ENCODE results near the gene MAGI2.

The MAGI2 gene

DNA sequence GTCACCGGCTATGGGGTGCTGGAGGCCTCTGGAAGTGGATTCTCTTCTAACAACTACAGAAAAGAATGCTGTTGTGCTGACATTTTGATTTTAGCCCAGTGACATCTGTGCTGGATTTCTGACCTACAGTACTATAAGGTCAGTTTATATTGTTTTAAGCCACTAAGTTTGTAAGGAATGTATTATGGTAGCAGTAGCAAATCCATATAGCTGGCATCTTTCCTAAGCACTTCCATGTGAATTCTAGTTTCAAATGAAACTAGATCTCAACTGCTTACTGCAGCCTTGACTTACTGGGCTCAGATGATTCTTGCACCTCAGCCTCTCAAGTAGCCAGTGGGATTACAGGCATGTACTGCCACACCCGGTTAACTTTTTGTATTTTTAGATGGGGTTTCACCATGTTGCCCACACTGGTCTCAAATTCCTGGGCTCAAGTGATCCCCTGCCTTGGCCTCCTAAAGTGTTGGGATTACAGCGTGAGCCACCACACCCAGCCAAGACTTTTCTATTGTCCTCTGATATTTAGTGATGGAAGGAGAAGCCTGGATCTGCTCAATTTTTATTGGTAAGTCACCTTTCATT, 1240.9 kb downstream of the MAGI2 start:
- Mint-ChIP-seq H3K27ac (no peak overlapping the region), H3K9me3 (no peaks in the 10 kb centered on the region), H3K4me1 (no peaks in the 10 kb centered on the region), H3K4me3 (no peak overlapping the region), H3K27me3 (peaks cover 1% of the 10 kb centered on the region), H3K36me3 (peaks cover 2% of the 10 kb centered on the region)

DNA sequence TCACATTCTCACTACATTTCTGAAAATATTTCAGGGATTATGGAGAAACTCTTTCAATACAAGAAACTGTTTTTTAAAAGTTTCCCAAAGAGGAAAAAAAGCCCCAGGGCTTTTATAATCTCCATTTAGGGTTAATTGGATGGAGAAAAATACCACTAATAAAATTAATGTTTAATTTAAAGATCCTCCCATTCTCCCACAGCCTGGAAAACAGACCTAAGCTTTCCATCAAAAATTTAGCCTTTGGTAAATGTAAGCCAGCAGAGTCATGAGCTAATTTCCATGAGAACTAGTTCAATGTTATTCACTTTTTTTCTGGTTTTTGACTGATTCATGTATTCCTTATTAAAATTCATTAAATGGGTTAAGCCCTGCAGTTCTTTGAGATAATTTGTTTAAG, 1246.2 kb downstream of the MAGI2 start:
- no peaks in the 10 kb centered on the region for H3K4me1 Mint-ChIP-seq
- no peaks in the 10 kb centered on the region for H3K9me3 Mint-ChIP-seq
- H3K4me3 Mint-ChIP-seq = no peak overlapping the region
- no peak overlapping the region for H3K27ac Mint-ChIP-seq
- H3K36me3 Mint-ChIP-seq = peaks cover 2% of the 10 kb centered on the region
- H3K27me3 Mint-ChIP-seq = peaks cover 5% of the 10 kb centered on the region

DNA sequence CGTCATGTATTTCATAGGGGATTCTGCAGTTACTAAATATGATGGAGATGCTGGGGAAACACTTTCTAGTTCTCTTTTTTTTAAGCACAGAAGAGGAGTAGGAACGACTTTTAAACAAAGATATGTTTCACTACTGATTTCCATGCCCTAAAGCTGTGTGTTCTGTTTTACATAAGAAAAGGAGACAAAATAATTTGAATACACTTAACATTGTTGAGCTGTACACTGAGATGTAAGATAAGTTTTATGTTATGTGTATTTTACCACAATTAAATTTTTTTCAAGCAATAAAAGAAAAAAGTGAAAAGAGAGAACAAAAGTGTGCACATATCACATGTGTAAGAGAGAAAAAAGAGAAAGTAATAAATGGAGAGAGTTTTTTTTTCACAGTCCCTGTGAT, 1246.7 kb downstream of the MAGI2 start:
- Mint-ChIP-seq H3K9me3 (no peaks in the 10 kb centered on the region), H3K27ac (no peak overlapping the region), H3K36me3 (peaks cover 2% of the 10 kb centered on the region), H3K4me1 (no peaks in the 10 kb centered on the region), H3K27me3 (peaks cover 8% of the 10 kb centered on the region), H3K4me3 (no peak overlapping the region)

DNA sequence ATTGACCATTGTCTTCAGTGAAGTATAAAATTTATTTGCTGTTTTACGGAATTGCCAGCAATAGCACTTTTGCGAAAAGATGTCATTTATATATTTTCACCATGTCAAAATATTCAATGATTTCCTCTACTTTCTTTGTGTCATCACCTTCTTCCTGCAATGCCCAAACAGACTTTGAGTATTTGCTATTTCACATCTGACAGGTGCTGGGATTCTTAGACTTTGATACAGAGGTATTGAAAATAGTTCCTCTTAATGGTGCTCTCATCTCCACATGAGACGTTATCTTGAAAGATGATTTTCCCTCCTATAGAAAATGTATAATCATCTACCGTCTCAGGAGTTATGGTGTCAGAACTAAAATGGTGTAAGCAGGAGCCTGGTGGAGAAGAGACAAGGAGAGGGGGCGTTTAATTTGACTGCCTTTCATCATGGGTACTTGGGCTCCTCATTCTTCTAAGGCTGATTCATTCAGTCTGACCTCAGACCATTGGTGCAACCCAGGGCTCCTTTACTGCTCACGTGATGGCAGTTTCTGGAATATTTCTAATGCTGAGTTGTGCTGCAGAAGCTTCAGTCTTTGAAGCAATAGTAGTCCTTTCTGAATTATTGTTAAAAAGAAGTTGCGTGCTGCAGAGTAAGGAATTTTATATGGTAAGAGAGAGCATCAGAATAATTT, 1250.3 kb downstream of the MAGI2 start:
- Mint-ChIP-seq H3K4me1 (no peaks in the 10 kb centered on the region), H3K27ac (no peak overlapping the region), H3K4me3 (no peak overlapping the region), H3K36me3 (no peaks in the 10 kb centered on the region), H3K9me3 (no peaks in the 10 kb centered on the region), H3K27me3 (peaks cover 10% of the 10 kb centered on the region)

DNA sequence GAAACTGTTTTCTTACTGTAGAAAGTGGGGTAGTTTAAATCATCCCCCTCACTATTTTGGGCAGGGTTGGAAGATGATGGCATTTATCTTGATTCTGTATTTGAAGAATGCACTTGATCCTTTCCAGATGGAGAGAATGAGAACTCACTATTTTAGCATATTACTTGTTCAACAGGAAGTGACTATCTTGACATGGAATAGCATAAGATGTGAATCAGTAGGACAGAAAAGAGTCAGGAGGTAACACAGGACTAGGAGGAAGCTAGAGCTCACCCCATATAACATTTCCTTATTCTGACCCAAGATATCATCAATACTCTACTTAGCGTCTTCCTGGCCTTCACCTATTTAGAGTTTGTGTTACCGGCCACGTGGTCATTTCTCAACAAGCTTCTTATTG, 1254.7 kb downstream of the MAGI2 start:
- Mint-ChIP-seq H3K4me3 (no peak overlapping the region), H3K27me3 (peaks cover 6% of the 10 kb centered on the region), H3K4me1 (no peaks in the 10 kb centered on the region), H3K27ac (no peak overlapping the region), H3K36me3 (no peaks in the 10 kb centered on the region), H3K9me3 (no peaks in the 10 kb centered on the region)

DNA sequence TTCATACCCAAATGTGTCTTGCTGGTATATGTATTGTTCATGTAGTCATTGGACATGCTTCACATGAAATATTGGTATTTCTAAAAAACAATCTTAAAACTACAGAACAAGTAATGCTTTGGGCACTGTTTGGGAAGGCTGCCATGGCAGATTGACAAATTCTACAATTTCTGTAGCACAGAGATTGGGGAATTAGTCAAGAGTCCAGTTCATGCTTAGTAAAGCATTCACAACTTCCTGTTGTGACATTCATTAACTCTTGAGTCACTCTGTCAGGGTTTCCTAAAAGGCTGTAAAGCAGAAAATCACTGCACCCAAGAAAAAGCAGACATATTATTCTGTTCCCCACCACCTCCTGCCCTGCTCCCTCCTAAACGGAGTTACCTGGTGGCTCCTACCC, 1256.0 kb downstream of the MAGI2 start:
- peaks cover 11% of the 10 kb centered on the region for H3K27me3 Mint-ChIP-seq
- H3K4me3 Mint-ChIP-seq = no peak overlapping the region
- H3K9me3 Mint-ChIP-seq = no peaks in the 10 kb centered on the region
- H3K36me3 Mint-ChIP-seq = no peaks in the 10 kb centered on the region
- H3K4me1 Mint-ChIP-seq = no peaks in the 10 kb centered on the region
- H3K27ac Mint-ChIP-seq = no peak overlapping the region

DNA sequence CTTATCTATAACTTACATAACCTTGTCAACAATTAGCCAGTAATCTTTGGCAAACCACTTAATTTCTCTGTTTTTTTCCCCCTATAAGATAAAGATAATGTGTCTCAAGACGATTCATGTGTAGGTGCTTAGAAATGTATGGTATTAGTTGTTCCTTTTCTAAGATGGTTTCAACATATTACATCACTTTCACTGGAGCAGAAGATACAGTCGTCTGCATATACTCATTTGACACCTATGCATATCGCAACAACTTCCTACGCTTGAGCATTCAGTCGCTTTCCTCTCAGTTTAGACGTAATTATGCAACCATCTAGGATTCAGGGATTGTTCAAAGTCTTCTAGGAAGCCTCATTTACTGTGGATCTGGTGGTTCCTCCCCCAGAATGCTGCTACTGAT, 1258.2 kb downstream of the MAGI2 start:
- Mint-ChIP-seq H3K9me3 (no peaks in the 10 kb centered on the region), H3K4me1 (no peaks in the 10 kb centered on the region), H3K27ac (no peak overlapping the region), H3K36me3 (no peaks in the 10 kb centered on the region), H3K27me3 (peaks cover 8% of the 10 kb centered on the region), H3K4me3 (no peak overlapping the region)

DNA sequence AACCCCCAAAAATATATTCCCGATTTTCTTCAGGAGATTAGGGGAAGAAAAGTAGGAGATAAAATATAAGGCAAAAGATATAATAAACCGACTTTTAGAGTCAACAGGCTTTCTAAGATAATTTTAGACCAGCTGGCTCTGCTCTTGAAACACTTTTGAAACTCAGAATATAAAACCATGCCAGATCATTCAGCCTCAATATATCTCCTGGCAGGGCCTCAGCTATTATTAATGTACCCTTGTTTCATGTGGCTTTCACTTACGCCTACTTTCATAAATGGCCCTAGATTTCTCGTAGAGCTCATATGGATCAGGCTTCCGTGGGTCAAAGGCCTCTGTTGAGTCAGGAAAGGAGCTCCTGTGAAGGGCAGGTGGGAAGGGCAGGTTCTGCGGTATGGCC, 1258.9 kb downstream of the MAGI2 start:
- Mint-ChIP-seq H3K4me1 (no peaks in the 10 kb centered on the region), H3K4me3 (no peak overlapping the region), H3K36me3 (no peaks in the 10 kb centered on the region), H3K9me3 (no peaks in the 10 kb centered on the region), H3K27ac (no peak overlapping the region), H3K27me3 (peaks cover 8% of the 10 kb centered on the region)

DNA sequence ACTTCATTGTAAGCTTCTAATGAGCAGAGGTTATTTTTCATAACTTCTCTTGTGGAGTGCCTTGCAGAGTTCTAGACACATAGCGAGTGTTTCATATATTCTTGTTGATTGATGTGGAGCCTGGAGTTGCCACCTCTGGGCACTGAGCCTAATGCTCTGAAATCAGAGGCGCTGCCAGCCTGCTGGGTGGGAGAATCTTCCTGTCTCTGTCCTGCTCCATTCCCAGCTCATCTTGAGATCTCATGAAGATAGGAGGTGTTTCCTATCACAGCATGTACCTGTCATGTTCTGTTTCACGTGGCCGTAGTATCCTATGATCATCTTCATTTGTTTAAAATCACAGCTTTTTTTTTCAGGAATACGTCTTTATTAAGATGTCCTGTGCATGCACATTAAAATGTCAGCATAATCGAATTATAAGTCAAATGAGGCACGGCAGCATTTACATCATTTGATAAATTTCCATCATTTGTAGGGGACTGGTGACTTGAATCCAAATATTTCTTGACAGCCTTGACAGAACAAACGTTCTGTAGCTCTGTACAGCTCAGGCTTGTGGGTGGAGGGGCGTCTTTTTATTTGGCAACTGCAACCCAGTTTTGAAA, 1261.9 kb downstream of the MAGI2 start:
- no peak overlapping the region for H3K27ac Mint-ChIP-seq
- no peaks in the 10 kb centered on the region for H3K4me1 Mint-ChIP-seq
- H3K36me3 Mint-ChIP-seq = no peaks in the 10 kb centered on the region
- H3K27me3 Mint-ChIP-seq = peaks cover 8% of the 10 kb centered on the region
- no peaks in the 10 kb centered on the region for H3K9me3 Mint-ChIP-seq
- no peak overlapping the region for H3K4me3 Mint-ChIP-seq

DNA sequence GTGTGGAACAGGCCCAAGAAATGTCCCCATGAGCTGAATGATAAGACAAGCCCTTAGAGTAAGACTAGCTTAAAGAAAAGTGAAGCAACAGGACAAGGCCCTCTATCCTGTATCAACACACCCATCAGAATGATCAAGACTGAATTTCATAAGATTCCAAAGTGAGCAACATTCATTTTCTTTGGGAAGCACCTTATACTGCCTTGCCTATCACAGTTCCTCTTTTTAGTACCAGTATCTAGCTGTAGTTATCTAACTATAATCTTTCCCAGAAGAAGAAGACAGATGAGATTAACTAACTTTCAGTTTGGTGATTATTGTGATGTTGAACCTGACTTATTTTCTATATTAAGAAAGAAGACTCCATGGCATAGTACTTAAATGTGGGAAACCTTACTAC, 1263.7 kb downstream of the MAGI2 start:
- H3K27me3 Mint-ChIP-seq = peaks cover 8% of the 10 kb centered on the region
- no peak overlapping the region for H3K4me3 Mint-ChIP-seq
- no peaks in the 10 kb centered on the region for H3K36me3 Mint-ChIP-seq
- H3K27ac Mint-ChIP-seq = no peak overlapping the region
- no peaks in the 10 kb centered on the region for H3K9me3 Mint-ChIP-seq
- H3K4me1 Mint-ChIP-seq = no peaks in the 10 kb centered on the region

DNA sequence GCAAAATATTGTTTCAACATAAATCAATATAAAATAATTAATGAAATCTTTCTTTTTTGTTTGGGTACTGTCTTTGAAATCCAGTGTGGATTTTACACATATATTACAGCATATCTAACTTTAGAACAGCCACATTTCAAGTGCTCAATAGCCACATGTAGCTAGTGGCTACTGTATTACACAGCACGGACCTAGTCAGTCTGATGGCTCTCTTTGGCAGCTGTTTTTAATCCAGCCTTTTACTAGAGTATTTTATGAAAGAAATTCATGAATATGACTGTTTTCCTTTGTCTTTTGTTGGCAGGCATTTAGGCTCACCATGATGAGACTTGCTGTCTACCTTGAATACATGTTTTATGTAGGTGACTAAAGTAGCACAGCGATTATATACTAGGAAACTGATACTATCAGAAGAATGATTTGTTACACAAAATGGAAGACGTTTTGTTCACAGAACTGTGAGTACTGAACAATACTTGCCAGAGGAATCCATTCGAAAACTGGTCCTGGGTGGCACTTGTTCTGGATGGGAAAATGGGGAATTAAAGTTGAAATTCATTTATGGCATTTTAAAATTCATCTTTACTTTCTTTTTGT, 1268.2 kb downstream of the MAGI2 start:
- H3K9me3 Mint-ChIP-seq = no peaks in the 10 kb centered on the region
- H3K4me3 Mint-ChIP-seq = no peak overlapping the region
- H3K4me1 Mint-ChIP-seq = no peaks in the 10 kb centered on the region
- no peak overlapping the region for H3K27ac Mint-ChIP-seq
- H3K36me3 Mint-ChIP-seq = no peaks in the 10 kb centered on the region
- H3K27me3 Mint-ChIP-seq = peaks cover 5% of the 10 kb centered on the region

DNA sequence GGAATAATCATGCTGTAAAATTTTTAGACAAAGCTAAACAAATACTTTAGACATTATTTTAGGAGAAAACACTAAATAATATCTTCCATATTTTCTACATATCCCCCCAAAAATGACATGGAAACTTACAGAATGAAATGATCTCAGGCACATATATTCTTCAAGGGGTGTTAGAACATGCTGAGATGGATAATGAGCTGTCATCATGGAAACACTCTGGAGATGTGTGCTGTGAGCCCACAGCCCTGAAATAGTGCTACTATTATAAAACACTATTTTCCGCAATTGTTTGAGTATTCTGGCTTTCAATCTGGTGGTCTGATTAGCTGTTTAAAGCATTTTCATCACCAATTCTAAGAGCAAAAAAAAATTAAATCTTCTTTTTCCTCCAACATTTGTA, 1269.2 kb downstream of the MAGI2 start:
- Mint-ChIP-seq H3K27ac (no peak overlapping the region), H3K27me3 (peaks cover 7% of the 10 kb centered on the region), H3K36me3 (no peaks in the 10 kb centered on the region), H3K4me3 (no peak overlapping the region), H3K9me3 (no peaks in the 10 kb centered on the region), H3K4me1 (no peaks in the 10 kb centered on the region)

DNA sequence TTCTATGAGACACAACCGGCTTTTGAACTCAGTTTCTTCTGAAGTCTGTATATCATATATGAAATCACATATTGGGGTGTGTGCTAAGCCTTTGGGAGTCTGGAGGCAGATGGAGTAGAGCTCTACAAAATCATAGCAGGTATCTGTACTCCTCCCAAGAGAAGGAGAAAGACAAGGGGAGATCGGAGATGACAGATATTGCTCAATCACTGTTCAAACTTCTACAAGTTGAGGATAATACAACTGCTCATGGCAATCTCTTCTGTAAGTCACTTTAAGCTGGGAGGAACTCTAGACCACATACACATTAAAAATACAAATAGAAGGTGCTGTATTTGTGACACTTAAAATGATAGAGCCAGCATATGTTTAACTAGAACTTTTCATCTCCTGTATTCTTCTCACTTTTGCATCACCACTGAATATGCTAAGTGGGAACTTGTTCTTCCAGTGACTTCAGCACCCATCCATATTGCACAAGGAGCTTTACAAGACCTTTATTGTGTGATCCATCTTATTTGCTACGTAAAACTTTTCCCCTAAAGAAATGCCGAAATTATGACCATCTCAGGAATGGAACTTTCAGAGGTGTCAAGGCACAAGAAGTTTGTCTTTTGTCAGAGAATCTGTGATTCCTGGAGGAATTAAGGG, 1273.5 kb downstream of the MAGI2 start:
- Mint-ChIP-seq H3K4me3 (no peak overlapping the region), H3K9me3 (no peaks in the 10 kb centered on the region), H3K27ac (no peak overlapping the region), H3K4me1 (no peaks in the 10 kb centered on the region), H3K36me3 (no peaks in the 10 kb centered on the region), H3K27me3 (peaks cover 7% of the 10 kb centered on the region)

DNA sequence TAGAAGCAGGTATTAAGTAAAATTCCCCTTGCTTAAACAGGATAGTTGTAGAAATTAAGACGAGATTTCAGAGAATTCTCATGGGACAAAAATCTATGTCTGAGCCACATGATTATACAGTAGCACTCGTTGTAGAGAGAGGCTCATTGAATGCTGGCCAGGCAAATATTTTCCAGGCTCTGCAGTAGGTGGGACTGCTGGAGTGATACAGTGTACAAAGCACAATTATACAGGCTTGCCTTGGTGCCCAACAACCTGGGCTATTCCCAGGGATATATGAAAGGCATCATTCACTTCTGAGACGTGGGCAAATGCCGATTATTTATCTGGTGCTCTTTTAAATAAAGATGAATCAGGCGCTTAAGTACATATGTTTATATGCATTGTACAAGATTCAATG, 1274.3 kb downstream of the MAGI2 start:
- Mint-ChIP-seq H3K4me3 (no peak overlapping the region), H3K27ac (no peak overlapping the region), H3K9me3 (no peaks in the 10 kb centered on the region), H3K36me3 (no peaks in the 10 kb centered on the region), H3K27me3 (peaks cover 7% of the 10 kb centered on the region), H3K4me1 (no peaks in the 10 kb centered on the region)

DNA sequence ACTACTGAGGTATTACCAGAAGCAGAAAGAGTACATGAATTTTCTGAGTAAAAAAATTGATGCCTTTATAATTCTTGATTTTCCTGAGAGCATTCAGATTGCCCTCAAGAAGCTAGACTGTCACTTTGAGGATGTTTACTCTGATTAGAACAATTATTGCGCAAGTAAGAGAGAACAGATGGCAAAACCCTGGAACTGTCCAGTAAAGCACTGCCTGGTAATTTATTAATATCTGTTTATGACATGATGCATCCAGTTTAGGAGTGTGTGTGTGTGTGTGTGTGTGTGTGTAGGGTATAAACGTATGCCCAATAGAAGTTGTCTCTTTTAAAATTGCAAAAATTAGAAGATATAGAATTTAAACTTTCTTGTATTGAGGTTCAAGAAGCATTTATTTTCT, 1275.1 kb downstream of the MAGI2 start:
- H3K27ac Mint-ChIP-seq = no peak overlapping the region
- no peaks in the 10 kb centered on the region for H3K9me3 Mint-ChIP-seq
- no peak overlapping the region for H3K4me3 Mint-ChIP-seq
- peaks cover 7% of the 10 kb centered on the region for H3K27me3 Mint-ChIP-seq
- no peaks in the 10 kb centered on the region for H3K4me1 Mint-ChIP-seq
- H3K36me3 Mint-ChIP-seq = no peaks in the 10 kb centered on the region

DNA sequence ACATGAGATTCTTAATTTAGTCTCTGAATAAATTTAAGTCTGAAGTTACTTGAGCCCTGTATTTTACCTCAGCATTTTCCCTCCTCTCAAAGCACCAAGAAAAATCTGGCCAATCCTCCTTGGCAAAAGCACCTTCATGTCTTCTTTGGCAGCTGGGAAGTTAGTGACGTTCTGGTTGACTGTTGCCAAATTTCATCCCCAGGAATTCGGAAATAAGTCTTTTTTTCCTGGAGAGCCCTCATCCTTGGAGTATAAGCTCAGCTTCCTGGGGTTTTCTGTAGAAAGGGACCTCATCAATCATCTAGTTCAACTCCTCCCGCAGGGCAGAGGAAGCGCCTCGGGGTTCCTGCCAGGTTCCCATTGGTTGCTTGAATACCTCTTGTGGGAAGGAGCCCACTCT, 1277.3 kb downstream of the MAGI2 start:
- Mint-ChIP-seq H3K4me3 (no peak overlapping the region), H3K27ac (no peak overlapping the region), H3K4me1 (no peaks in the 10 kb centered on the region), H3K36me3 (no peaks in the 10 kb centered on the region), H3K9me3 (no peaks in the 10 kb centered on the region), H3K27me3 (peaks cover 3% of the 10 kb centered on the region)

Data from activated naive CD4-positive, alpha-beta T cell treated with anti-CD3 and anti-CD28 coated beads, Interleukin-2, amount 50 U/mL, for 24 hours (primary cell).